Aorta (tissue), 5 donors: ENCODE measurements around the gene UNC13C. TPM values are rescaled to one million over a fixed set of nuclear protein-coding genes. Genes with fewer than 3 reads are reported as not detected.
A peak's percentile ranks its signal among the peaks of the same experiment; 100 is the strongest.
"Not testable (repeated sequence)": the region's sequence is repeated elsewhere in the genome, so short reads cannot be mapped to it uniquely, and the experiment has no call there.

ENCODE experiments used
- ATAC-seq: fragments of 200-7000 bp; cut with Tn5 transposase; one replicate; pipeline ENCODE4 v1.9.1; 2022; ENCODE audit warnings: moderate library complexity; ENCODE audit not compliant: low FRiP score
- DNase-seq, 2 donors: peaks; one replicate each; pipeline ENCODE4 v3.0.0-alpha.2; 2020
- H3K27ac ChIP-seq, 2 donors: one replicate each; pipeline ENCODE4 v1.5.1; 2013; ENCODE audit warnings: low read length in 2 of 2, mild to moderate bottlenecking in 2 of 2, moderate library complexity in 2 of 2, control low read depth in 1 of 2, inconsistent platforms in 1 of 2, low read depth in 1 of 2
- H3K27me3 ChIP-seq, 2 donors: one replicate each; pipeline ENCODE4 v1.6.1; 2013; ENCODE audit warnings: control low read depth in 1 of 2, low read length in 1 of 2, mild to moderate bottlenecking in 1 of 2, moderate library complexity in 1 of 2; ENCODE audit not compliant: insufficient read depth in 2 of 2, control insufficient read depth in 1 of 2
- H3K36me3 ChIP-seq, 2 donors: one replicate each; pipeline ENCODE4 v1.6.1; 2013; ENCODE audit warnings: control low read depth in 1 of 2, low read length in 1 of 2, mild to moderate bottlenecking in 1 of 2; ENCODE audit not compliant: insufficient read depth in 2 of 2, control insufficient read depth in 1 of 2
- H3K4me1 ChIP-seq, 2 donors: one replicate each; pipeline ENCODE4 v1.6.1; 2013; ENCODE audit warnings: low read length in 2 of 2, control low read depth in 1 of 2, mild to moderate bottlenecking in 1 of 2, moderate library complexity in 1 of 2; ENCODE audit not compliant: insufficient read depth in 2 of 2, control insufficient read depth in 1 of 2
- H3K4me3 ChIP-seq, 2 donors: one replicate each; pipeline ENCODE4 v1.5.1; 2013; ENCODE audit warnings: low read length in 2 of 2, control low read depth in 1 of 2, mild to moderate bottlenecking in 1 of 2
- H3K9me3 ChIP-seq: one replicate; pipeline ENCODE4 v1.6.1; 2013; ENCODE audit warnings: mild to moderate bottlenecking, low read length; ENCODE audit not compliant: control insufficient read depth
- WGBS, 2 donors: extraction: QIAGEN DNeasy Blood & Tissue Kit; methylation state at CpG; one replicate each; pipeline ENCODE4 v1.1.7; 2013; 5-methylcytosine and 5-hydroxymethylcytosine counted together
- intact Hi-C, 2 donors: fragments of 100-400 bp; cut with DNase I; formaldehyde crosslinking; loops; one replicate each; pipeline versions ENCODE4 v1.14.2 to v1.15.0; 2022
- long read RNA-seq, 2 donors: library from polyadenylated mRNA; unstranded; transcript quantifications; one replicate each; pipeline ENCODE4 v2.0.0, GENCODE V29; 2020 to 2021
- polyA plus RNA-seq, 2 donors: library from polyadenylated mRNA; stranded (reverse); fragments of 200-250 nt; gene quantifications; one replicate each; pipeline ENCODE4 v1.2.3, GENCODE V29; 2013
- total RNA-seq, 2 donors: library from RNA; stranded (reverse); fragmentation: NEBNext Ultra II Directional; extraction: Animal tissue kit (Norgen Biotek cat#: 25700); gene quantifications; one replicate each; pipeline ENCODE4 v1.2.1, GENCODE V29; 2021
- donor health status: healthy with polysubstance abuse.
- donor health status: Bipolar disorder and iron deficiency.
- donor health status: DM: no; HTN: no; CAD: no.
- donor health status: DM: no; HTN: no; CAD: no.
- donor health status: DM: yes; HTN: yes; CAD: no.

UNC13C gene
- 1 to 10 TPM; 2.1 to 2.8 TPM for total RNA-seq
- under 1 TPM; under 0.01 to 0.18 TPM for polyA plus RNA-seq
- long read RNA-seq, donor 1, partial matches to known transcripts: 0 of 1 reads
- long read RNA-seq, donor 1, other reads (novel, unspliced or antisense): 1 of 1 reads
- long read RNA-seq, donor 2, partial matches to known transcripts: 0 of 4 reads
- long read RNA-seq, donor 2, other reads (novel, unspliced or antisense): 4 of 4 reads

DNA sequence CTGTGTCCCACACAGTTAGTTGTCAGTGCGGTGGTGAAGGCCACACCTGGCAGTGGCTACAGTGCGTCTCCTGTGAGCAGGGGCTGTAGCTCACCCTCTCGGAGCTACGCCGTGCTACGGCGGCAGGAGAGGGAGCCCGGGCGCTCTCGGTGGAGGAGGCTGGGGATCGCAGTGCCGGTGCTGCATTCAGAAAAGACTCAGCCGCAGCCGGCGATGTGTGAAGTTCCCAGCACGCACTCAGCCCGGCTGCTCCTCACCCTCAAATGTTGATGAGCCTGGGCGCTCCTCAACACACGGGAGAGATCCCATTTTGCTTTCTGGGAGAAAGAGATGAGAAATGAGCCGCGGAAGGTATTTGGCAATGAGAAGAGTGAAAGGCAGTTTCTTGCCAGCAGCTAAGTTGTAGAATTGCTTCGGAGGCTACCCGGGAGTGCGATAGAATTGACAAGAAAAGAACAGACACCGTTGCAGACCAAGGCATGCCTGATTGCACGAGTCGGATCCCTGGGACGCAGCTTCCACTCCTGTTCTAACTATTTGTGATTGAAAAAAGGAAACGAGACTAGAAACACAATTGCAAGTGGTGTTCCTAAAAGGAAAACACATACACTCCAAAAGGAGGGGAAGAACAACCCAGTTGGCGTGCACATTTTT, at the start of gene UNC13C:
Gene UNC13C (plus strand): TSS at position 189 of the 654 bp plus-strand sequence. CDS start 34,463 bp downstream, outside the sequence.
- WGBS, 2 donors: 0 to 1% methylated on average over 30 of the region's 30 CpGs
- Histone ChIP-seq H3K27me3 (no peaks in the 10 kb centered on the region), H3K27ac (peak within 1 kb of the TSS; percentile 7 to 94), H3K4me1 (no peaks in the 10 kb centered on the region), H3K36me3 (no peaks in the 10 kb centered on the region), H3K9me3 (no peaks in the 10 kb centered on the region), H3K4me3 (peak within 1 kb of the TSS; percentile 79 to 88)
- ATAC-seq (peak; percentile 83), DNase-seq (peak; percentile 55 to 85)
- intact Hi-C loops: loop anchor here (5.0 to 10.0 kb wide), 4 partner anchors 526 to 1316 kb away; no protein-coding TSS in a partner anchor

GRCh38 chr15:53936137-53936536, 42.1 kb upstream of the UNC13C start:
- ATAC-seq: no peak

GRCh38 chr15:53937632-53938031, 40.6 kb upstream of the UNC13C start:
- H3K4me3 ChIP-seq, H3K36me3 ChIP-seq, intact Hi-C loops, ATAC-seq, DNase-seq, H3K27me3 ChIP-seq, H3K27ac ChIP-seq, H3K9me3 ChIP-seq, H3K4me1 ChIP-seq: not testable (repeated sequence)
- 42 to 55% methylated on average over 2 of the region's 2 CpGs for WGBS, 2 donors

More at GRCh38 chr15:53936137-53936536, 42.1 kb upstream of the UNC13C start:
- Histone ChIP-seq H3K9me3 (peaks cover 1% of the 10 kb centered on the region), H3K27ac (no peak overlapping the region), H3K27me3 (no peaks in the 10 kb centered on the region), H3K4me3 (no peak overlapping the region), H3K36me3 (no peaks in the 10 kb centered on the region), H3K4me1 (no peaks in the 10 kb centered on the region)
- intact Hi-C loops: no loop called here
- no peak for DNase-seq

DNA sequence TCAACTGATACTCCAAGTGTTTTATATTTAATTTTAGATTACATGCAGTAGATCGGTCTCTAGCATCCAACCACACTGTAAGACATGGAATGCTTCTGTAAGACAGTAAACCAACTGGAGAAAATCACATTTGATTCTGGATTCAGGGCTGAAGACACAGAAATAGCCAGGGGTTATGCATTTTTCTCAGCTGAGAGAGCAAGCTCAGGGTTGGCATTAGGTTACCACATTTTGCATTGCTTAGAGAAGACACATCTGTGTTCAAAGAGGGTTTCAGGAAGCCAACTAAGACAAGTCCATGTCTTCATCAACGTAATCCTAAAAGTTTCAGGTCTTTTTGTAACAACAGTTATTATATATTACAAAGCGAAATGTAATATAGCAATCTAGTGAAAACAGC, 27.7 kb upstream of the UNC13C start:
- Histone ChIP-seq H3K36me3 (no peaks in the 10 kb centered on the region), H3K27me3 (no peaks in the 10 kb centered on the region), H3K27ac (no peak overlapping the region), H3K9me3 (no peaks in the 10 kb centered on the region), H3K4me1 (peaks cover 0 to 2% of the 10 kb centered on the region in 2 donors), H3K4me3 (no peak overlapping the region)
- intact Hi-C loops: no loop called here
- DNase-seq (no peak), ATAC-seq (no peak)
- 95 to 99% methylated on average over 3 of the region's 3 CpGs for WGBS, 2 donors

DNA sequence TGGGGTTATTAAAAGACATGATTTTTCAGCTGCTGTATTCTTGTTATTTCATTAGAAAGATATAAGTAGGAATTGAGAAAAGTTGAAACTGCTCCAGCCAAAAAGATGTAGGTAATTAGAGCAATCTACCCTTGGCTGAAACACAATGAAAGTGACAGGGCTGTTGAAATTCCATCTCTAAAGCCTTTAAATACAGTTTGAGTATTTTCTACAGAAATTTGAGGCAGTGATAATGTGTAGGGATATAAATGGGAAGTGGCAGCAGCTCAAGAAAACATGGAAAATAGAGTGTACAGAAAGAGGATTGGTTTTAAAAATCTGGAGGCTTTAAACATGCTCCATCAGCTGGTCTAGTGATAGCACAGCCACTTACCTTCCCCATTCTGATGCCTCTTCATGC, 22.8 kb upstream of the UNC13C start:
- H3K27me3 ChIP-seq: no peaks in the 10 kb centered on the region
- H3K4me3 ChIP-seq: no peak overlapping the region
- peaks cover 0 to 2% of the 10 kb centered on the region in 2 donors for H3K4me1 ChIP-seq
- no peak overlapping the region for H3K27ac ChIP-seq
- no peak for DNase-seq
- no peaks in the 10 kb centered on the region for H3K9me3 ChIP-seq
- no peak for ATAC-seq
- no peaks in the 10 kb centered on the region for H3K36me3 ChIP-seq
- intact Hi-C loops: no loop called here

GRCh38 chr15:53962646-53963561, 15.3 kb upstream of the UNC13C start:
- ATAC-seq (no peak), DNase-seq (peak; percentile 33 to 70)
- Histone ChIP-seq H3K36me3 (no peaks in the 10 kb centered on the region), H3K27ac (no peak overlapping the region), H3K4me3 (no peak overlapping the region), H3K27me3 (no peaks in the 10 kb centered on the region), H3K4me1 (no peaks in the 10 kb centered on the region), H3K9me3 (no peaks in the 10 kb centered on the region)
- intact Hi-C loops: loop anchor here in 1 of 2 donors (10.0 kb wide), 1 partner anchor 148 kb away; no protein-coding TSS in a partner anchor
- 35 to 42% methylated on average over 4 of the region's 4 CpGs for WGBS, 2 donors

GRCh38 chr15:53963801-53964200, 14.4 kb upstream of the UNC13C start:
- ATAC-seq (no peak), DNase-seq (no peak)
- Histone ChIP-seq H3K27ac (no peak overlapping the region), H3K4me1 (no peaks in the 10 kb centered on the region), H3K27me3 (no peaks in the 10 kb centered on the region), H3K4me3 (no peak overlapping the region), H3K36me3 (no peaks in the 10 kb centered on the region), H3K9me3 (no peaks in the 10 kb centered on the region)
- intact Hi-C loops: loop anchor here in 1 of 2 donors (10.0 kb wide), 1 partner anchor 149 kb away; no protein-coding TSS in a partner anchor

DNA sequence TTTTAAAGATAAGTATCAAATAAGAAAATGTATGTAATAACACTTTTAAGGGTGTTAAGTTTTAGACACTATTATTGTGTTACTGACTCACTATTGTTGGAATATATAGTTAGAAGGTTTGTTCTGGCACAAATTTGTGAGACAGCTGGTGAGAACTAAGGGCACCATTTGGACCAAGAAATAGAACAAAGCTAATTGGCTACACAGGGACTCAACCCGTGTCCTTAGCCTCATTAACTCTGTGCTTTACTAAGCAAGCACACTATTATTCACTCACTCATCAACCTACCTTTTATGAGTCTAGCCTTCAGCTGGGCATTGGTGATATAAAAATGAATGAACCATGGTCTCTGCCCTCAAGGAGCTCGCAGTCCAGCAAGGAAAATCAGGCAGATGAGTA, 4.1 kb upstream of the UNC13C start:
- Histone ChIP-seq H3K27me3 (no peaks in the 10 kb centered on the region), H3K27ac (no peak overlapping the region), H3K4me3 (no peak overlapping the region), H3K4me1 (no peaks in the 10 kb centered on the region), H3K36me3 (no peaks in the 10 kb centered on the region), H3K9me3 (no peaks in the 10 kb centered on the region)
- intact Hi-C loops: loop anchor here (10.0 kb wide), 3 partner anchors 531 to 1321 kb away; no protein-coding TSS in a partner anchor
- DNase-seq (no peak), ATAC-seq (no peak)
- WGBS, 2 donors: 56 to 68% methylated on average over 2 of the region's 2 CpGs
